Stimulated activated naive CD8-positive, alpha-beta T cell treated with anti-CD3 and anti-CD28 coated beads, Interleukin-15, Interleukin-2, amounts not matched to agents 100 ng/mL and 50 ng/mL, for 24 hours (primary cell): Measurements from ENCODE around the gene LRRC63.
"Not testable (repeated sequence)": the region's sequence is repeated elsewhere in the genome, so short reads cannot be mapped to it uniquely, and the experiment has no call there.

Source experiments
- H3K27ac Mint-ChIP-seq: one replicate; pipeline ENCODE4 v1.8.0; 2021; ENCODE audit warnings: mild to moderate bottlenecking, mixed read lengths
- H3K27me3 Mint-ChIP-seq: one replicate; pipeline ENCODE4 v1.8.0; 2021; ENCODE audit warnings: mixed read lengths
- H3K36me3 Mint-ChIP-seq: one replicate; pipeline ENCODE4 v1.8.0; 2021; ENCODE audit warnings: low read depth, mixed read lengths
- H3K4me1 Mint-ChIP-seq: one replicate; pipeline ENCODE4 v1.8.0; 2021; ENCODE audit warnings: low read depth, mixed read lengths
- H3K4me3 Mint-ChIP-seq: one replicate; pipeline ENCODE4 v1.8.0; 2021; ENCODE audit warnings: mild to moderate bottlenecking, mixed read lengths
- H3K9me3 Mint-ChIP-seq: one replicate; pipeline ENCODE4 v1.8.0; 2021; ENCODE audit warnings: mixed read lengths

The LRRC63 gene

GRCh38 chr13:46197299-46198048, 14.3 kb upstream of the LRRC63 start:
- H3K9me3 Mint-ChIP-seq, result no peaks in the 10 kb centered on the region
- peaks cover 30% of the 10 kb centered on the region for H3K4me1 Mint-ChIP-seq
- no peak overlapping the region for H3K4me3 Mint-ChIP-seq
- no peaks in the 10 kb centered on the region for H3K27me3 Mint-ChIP-seq
- H3K36me3 Mint-ChIP-seq, result no peaks in the 10 kb centered on the region
- no peak overlapping the region for H3K27ac Mint-ChIP-seq

GRCh38 chr13:46198696-46199193, 13.0 kb upstream of the LRRC63 start:
- no peak overlapping the region for H3K4me3 Mint-ChIP-seq
- no peaks in the 10 kb centered on the region for H3K36me3 Mint-ChIP-seq
- H3K27me3 Mint-ChIP-seq, result no peaks in the 10 kb centered on the region
- H3K27ac Mint-ChIP-seq, result no peak overlapping the region
- peaks cover 39% of the 10 kb centered on the region for H3K4me1 Mint-ChIP-seq
- no peaks in the 10 kb centered on the region for H3K9me3 Mint-ChIP-seq

GRCh38 chr13:46202188-46202795, 9.4 kb upstream of the LRRC63 start:
- no peaks in the 10 kb centered on the region for H3K9me3 Mint-ChIP-seq
- peak overlapping the region; percentile 23 for H3K27ac Mint-ChIP-seq
- peaks cover 43% of the 10 kb centered on the region for H3K4me1 Mint-ChIP-seq
- no peaks in the 10 kb centered on the region for H3K27me3 Mint-ChIP-seq
- H3K4me3 Mint-ChIP-seq, result no peak overlapping the region
- H3K36me3 Mint-ChIP-seq, result no peaks in the 10 kb centered on the region

GRCh38 chr13:46202966-46203365, 8.8 kb upstream of the LRRC63 start:
- Mint-ChIP-seq H3K27me3 (no peaks in the 10 kb centered on the region), H3K36me3 (no peaks in the 10 kb centered on the region), H3K4me1 (peaks cover 43% of the 10 kb centered on the region), H3K9me3 (no peaks in the 10 kb centered on the region), H3K27ac (no peak overlapping the region), H3K4me3 (no peak overlapping the region)

DNA sequence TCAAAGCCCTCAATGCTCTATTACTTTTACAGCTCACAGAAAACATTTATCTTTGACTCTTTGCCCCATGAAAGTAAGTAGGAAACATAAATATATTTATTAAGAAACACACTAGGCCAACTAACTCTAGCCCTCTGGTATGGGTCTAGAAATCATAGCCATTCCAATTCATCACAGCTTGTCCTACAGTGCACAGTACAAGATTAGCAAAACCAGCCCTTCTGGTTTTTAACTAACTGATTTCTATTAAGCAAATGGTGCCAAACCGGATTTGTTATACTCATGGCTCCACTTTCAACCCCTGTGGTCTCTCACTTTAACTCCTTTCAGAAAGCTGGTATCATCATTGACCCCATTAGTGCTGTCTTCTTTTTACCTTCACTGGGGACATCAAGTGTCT, 5.6 kb upstream of the LRRC63 start:
- Mint-ChIP-seq H3K27ac (no peak overlapping the region), H3K4me3 (no peak overlapping the region), H3K27me3 (no peaks in the 10 kb centered on the region), H3K4me1 (peaks cover 34% of the 10 kb centered on the region), H3K9me3 (no peaks in the 10 kb centered on the region), H3K36me3 (no peaks in the 10 kb centered on the region)

DNA sequence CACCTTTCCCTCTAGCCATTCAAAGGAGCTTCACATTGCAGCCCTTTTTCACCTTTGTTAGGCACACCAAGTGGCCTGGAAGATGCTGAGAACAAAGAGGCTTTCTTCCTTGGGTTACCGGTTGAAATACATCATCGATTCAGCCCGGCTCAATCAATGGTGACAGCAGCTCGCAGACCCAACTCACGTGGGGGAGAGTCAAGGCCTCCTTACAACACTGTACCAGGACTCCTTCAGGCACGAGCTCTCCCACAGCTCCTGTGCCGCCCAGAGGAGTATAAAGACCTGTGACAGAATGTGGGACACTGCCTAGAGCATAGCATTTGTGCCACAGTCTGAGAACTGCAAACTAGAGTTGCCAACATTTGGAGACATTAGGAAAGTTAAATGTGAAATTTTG, 3.9 kb upstream of the LRRC63 start:
- no peaks in the 10 kb centered on the region for H3K27me3 Mint-ChIP-seq
- peaks cover 28% of the 10 kb centered on the region for H3K4me1 Mint-ChIP-seq
- H3K4me3 Mint-ChIP-seq, result no peak overlapping the region
- H3K9me3 Mint-ChIP-seq, result no peaks in the 10 kb centered on the region
- H3K27ac Mint-ChIP-seq, result no peak overlapping the region
- no peaks in the 10 kb centered on the region for H3K36me3 Mint-ChIP-seq

DNA sequence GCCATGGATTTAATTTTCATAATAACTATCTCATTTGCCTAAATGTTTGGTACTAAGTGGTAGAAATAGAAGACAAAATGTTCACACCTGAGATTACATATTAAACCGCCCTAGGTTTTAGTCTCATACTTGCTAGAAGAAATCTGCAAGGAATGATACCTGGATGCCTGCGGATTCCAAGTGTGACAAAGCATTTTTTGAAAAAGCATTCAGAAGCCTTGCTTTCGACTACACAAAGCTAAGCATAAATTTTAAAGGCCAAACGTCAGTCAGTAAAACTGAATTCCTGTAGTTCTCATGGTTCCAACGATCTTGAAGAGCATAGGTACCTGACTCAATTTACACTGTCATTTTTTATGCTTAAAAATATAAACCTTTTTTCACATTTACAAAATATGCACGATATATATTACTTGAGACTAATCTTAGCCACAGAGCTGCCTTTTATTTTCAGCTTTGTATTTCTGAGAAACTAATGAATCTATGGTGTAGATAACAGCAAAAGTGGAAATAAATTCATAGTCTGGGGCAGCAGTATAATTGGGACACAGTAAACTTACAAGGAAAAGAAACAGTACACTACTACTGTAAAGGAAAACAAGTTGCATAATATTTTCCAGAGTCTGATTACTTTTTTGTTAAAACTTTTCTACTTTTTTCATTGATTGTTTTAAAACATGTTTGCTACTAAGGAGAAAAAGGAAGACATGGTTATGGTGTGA, 1.2 kb upstream of the LRRC63 start:
- H3K36me3 Mint-ChIP-seq, result no peaks in the 10 kb centered on the region
- peak overlapping the region; percentile 91 for H3K4me3 Mint-ChIP-seq
- peak overlapping the region; percentile 85 for H3K27ac Mint-ChIP-seq
- H3K4me1 Mint-ChIP-seq, result peaks cover 24% of the 10 kb centered on the region
- no peaks in the 10 kb centered on the region for H3K27me3 Mint-ChIP-seq
- no peaks in the 10 kb centered on the region for H3K9me3 Mint-ChIP-seq

GRCh38 chr13:46211116-46211482, 629 bp upstream of the LRRC63 start:
- peak overlapping the region; percentile 91 for H3K4me3 Mint-ChIP-seq
- H3K36me3 Mint-ChIP-seq, result no peaks in the 10 kb centered on the region
- H3K27ac Mint-ChIP-seq, result peak overlapping the region; percentile 85
- H3K27me3 Mint-ChIP-seq, result no peaks in the 10 kb centered on the region
- H3K4me1 Mint-ChIP-seq, result peaks cover 24% of the 10 kb centered on the region
- H3K9me3 Mint-ChIP-seq, result no peaks in the 10 kb centered on the region

DNA sequence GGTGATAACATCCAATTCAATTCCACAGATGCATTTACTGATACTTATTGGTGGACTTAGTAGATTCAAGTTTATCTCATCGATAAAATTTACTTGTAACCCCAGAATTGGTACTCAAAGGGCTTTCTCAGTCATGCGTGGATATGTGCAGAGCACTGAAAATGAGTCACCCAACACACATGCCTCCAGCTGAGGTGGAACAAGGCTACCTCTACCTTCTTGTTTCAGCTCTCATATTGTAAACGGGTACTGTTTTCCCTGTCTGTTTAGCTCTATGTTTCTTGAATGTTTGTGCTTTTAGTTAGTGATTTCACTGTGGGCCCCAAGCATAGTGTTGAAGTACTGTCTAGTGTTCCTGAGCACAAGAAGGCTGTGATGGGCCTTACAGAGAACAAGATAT, 1.5 kb downstream of the LRRC63 start:
- no peaks in the 10 kb centered on the region for H3K36me3 Mint-ChIP-seq
- H3K9me3 Mint-ChIP-seq, result no peaks in the 10 kb centered on the region
- no peaks in the 10 kb centered on the region for H3K27me3 Mint-ChIP-seq
- H3K4me1 Mint-ChIP-seq, result peaks cover 24% of the 10 kb centered on the region
- no peak overlapping the region for H3K4me3 Mint-ChIP-seq
- no peak overlapping the region for H3K27ac Mint-ChIP-seq

DNA sequence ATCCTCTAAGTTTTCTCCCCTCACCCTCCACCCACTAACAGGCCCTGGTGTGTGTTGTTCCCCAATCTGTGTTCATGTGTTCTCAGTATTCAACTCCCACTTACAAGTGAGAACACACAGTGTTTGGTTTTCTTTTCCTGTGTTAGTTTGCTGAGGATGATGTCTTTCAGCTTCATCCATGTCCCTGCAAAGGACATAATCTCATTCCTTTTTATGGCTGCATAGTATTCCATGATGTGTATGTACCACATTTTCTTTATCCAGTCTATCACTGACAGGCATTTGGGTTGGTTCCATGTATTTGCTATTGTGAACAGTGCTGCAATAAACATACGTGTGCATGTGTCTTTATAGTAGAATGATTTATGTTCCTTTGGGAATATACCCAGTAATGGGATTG, 3.0 kb downstream of the LRRC63 start:
- not testable (repeated sequence) for H3K27me3 Mint-ChIP-seq, H3K27ac Mint-ChIP-seq, H3K36me3 Mint-ChIP-seq, H3K4me3 Mint-ChIP-seq, H3K9me3 Mint-ChIP-seq
- H3K4me1 Mint-ChIP-seq, result peaks cover 27% of the 10 kb centered on the region

DNA sequence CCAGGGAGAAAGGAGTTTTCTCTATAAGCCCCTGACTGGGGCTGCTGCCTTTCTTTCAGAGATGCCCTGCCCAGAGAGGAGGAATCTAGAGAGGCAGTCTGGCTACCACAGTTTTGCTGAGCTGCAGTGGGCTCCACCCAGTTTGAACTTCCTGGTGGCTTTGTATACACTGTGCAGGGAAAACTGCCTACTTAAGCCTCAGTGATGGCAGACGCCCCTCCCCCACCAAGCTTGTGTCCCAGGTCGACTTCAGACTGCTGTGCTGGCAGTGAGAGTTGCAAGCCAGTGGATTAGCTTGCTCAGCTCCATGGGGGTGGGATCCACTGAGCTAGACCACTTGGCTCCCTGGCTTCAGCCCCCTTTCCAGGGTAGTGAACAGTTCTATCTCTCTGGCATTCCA, 8.5 kb downstream of the LRRC63 start:
- not testable (repeated sequence) for H3K9me3 Mint-ChIP-seq, H3K4me3 Mint-ChIP-seq, H3K27me3 Mint-ChIP-seq, H3K27ac Mint-ChIP-seq
- Mint-ChIP-seq H3K36me3 (peaks cover 14% of the 10 kb centered on the region), H3K4me1 (peaks cover 14% of the 10 kb centered on the region)

DNA sequence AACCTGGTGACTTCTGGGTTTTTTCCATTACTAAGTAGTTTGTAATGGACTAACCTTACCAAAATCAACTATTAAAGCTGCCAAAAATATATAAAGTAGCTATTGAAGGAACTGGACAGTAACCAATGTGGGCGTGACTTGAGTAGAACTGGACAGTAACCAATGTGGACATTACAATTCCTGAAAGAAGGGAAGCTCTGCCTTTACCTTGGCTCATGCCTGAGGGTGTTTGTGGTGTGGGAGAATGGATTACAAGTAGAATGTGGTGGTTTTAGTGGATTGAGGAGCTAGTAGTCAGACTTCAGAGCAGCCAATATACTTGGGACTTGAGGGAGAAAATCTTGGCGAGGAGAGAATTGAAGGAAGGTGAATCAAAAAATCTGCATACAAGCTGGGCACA, 17.5 kb downstream of the LRRC63 start:
- Mint-ChIP-seq H3K27ac (no peak overlapping the region), H3K9me3 (peaks cover 30% of the 10 kb centered on the region), H3K27me3 (no peaks in the 10 kb centered on the region), H3K36me3 (peaks cover 19% of the 10 kb centered on the region), H3K4me3 (no peak overlapping the region), H3K4me1 (no peaks in the 10 kb centered on the region)

DNA sequence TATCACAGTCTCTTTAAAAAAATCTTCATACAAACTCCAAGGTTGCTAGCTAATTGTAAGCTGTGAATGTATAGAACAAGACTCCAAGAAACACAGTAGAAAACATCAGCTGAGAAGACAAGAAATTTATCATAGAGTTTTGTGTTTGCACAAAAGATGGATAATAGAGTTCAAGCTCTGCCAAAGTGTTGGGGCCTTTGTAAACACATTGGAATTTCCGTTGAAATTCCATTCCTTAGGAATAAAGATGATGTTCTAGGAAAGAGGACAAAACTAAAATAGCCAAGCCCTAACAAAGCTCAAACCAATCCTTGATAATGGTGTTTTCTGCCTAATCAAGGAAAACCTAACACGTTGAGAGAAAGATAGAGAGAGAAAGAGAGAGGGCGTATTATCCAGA, 20.6 kb downstream of the LRRC63 start:
- Mint-ChIP-seq H3K9me3 (peaks cover 46% of the 10 kb centered on the region), H3K36me3 (peaks cover 24% of the 10 kb centered on the region), H3K4me3 (no peak overlapping the region), H3K27ac (no peak overlapping the region), H3K27me3 (no peaks in the 10 kb centered on the region), H3K4me1 (no peaks in the 10 kb centered on the region)

DNA sequence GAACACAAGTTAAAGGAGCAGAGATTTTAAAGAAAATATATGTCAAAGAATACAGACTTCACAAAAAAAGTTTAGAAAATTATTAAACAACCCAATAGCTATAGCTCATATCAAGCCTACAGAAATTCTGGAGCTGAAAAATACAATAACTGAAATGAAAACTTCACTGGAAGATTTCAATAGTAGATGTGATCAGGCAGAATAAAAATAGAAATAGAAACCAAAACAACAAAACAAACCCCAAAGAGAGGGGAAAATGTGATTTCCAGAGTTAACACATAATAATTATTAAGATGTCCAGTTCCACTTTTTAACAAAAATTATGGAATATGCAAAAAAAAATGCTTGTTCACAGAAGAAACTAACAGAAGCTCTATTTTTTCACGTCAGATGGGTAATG, 23.6 kb downstream of the LRRC63 start:
- peaks cover 20% of the 10 kb centered on the region for H3K36me3 Mint-ChIP-seq
- H3K4me3 Mint-ChIP-seq, result no peak overlapping the region
- no peaks in the 10 kb centered on the region for H3K27me3 Mint-ChIP-seq
- no peaks in the 10 kb centered on the region for H3K4me1 Mint-ChIP-seq
- no peak overlapping the region for H3K27ac Mint-ChIP-seq
- H3K9me3 Mint-ChIP-seq, result peaks cover 36% of the 10 kb centered on the region

- Mint-ChIP-seq H3K27me3 (peaks cover 5% of the 10 kb centered on the region), H3K4me1 (no peaks in the 10 kb centered on the region), H3K9me3 (no peaks in the 10 kb centered on the region), H3K36me3 (no peaks in the 10 kb centered on the region), H3K4me3 (no peak overlapping the region), H3K27ac (no peak overlapping the region)
Measured at GRCh38 chr13:46265292-46265691, 53.6 kb downstream of the LRRC63 start.
